Measurements from ENCODE around the gene ZNF488. TPM values are rescaled to one million over a fixed set of nuclear protein-coding genes. Genes with fewer than 3 reads are reported as not detected.

The ZNF488 gene
- total RNA-seq, 1 donor from 2014 or later, result 0.35 TPM

DNA sequence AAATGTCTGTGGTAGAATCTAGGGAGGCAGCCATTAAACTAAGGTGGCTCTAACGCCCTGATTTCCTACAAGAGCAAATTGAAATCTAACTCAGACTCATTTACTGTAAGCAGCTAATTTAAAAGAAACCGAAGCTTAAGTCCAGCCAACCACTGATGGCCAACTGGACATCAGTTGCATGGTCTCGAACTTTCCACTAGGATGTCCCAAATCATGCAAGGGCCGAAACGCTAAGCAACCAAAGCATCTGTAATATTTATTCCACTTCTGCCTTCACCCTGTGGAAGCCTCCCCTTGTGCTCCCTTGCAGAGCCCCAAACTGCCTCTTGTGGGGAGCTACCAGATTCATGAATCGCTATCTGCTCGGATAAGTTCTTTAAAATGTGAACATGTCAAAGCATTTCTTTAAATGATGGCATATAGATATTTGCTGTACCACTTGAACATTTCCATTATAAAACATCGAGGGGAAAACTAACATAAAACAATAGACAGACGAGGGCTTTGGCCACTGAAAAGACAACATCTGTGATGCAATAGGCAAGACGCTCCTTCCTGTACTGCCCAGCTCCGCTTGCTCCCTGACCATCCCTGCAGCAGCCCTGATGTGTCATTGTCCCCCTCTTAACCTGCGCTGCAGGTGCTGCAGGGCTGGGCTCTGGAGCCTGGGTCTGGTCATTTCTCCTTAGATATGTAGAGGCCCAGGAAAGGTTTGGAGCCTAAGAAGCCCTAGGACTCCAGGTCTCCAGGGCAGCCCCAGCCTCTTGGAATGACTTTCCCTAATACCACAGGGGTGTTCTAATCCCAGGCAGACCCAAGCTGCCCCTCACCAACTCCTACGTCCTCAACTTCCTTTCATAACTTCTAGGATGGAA lies 38.9 kb downstream of the ZNF488 start:
- no peak overlapping the region for H3K4me3 Mint-ChIP-seq (ENCODE audit: unreplicated experiment)
- H3K27ac Mint-ChIP-seq (ENCODE audit: unreplicated experiment), result no peak overlapping the region
- no peak for DNase-seq (ENCODE audit: extremely low spot score, unreplicated experiment)
- H3K27me3 Mint-ChIP-seq (ENCODE audit: unreplicated experiment), result peaks cover 43% of the 10 kb centered on the region
- no peaks in the 10 kb centered on the region for H3K9me3 Mint-ChIP-seq (ENCODE audit: unreplicated experiment)
- no peaks in the 10 kb centered on the region for H3K4me1 Mint-ChIP-seq (ENCODE audit: unreplicated experiment)
- H3K36me3 Mint-ChIP-seq (ENCODE audit: unreplicated experiment), result no peaks in the 10 kb centered on the region
- TF ChIP-seq, protein P1, sequence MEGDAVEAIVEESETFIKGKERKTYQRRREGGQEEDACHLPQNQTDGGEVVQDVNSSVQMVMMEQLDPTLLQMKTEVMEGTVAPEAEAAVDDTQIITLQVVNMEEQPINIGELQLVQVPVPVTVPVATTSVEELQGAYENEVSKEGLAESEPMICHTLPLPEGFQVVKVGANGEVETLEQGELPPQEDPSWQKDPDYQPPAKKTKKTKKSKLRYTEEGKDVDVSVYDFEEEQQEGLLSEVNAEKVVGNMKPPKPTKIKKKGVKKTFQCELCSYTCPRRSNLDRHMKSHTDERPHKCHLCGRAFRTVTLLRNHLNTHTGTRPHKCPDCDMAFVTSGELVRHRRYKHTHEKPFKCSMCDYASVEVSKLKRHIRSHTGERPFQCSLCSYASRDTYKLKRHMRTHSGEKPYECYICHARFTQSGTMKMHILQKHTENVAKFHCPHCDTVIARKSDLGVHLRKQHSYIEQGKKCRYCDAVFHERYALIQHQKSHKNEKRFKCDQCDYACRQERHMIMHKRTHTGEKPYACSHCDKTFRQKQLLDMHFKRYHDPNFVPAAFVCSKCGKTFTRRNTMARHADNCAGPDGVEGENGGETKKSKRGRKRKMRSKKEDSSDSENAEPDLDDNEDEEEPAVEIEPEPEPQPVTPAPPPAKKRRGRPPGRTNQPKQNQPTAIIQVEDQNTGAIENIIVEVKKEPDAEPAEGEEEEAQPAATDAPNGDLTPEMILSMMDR (IDR thresholded peaks at IDR 0.05), result no peak

DNA sequence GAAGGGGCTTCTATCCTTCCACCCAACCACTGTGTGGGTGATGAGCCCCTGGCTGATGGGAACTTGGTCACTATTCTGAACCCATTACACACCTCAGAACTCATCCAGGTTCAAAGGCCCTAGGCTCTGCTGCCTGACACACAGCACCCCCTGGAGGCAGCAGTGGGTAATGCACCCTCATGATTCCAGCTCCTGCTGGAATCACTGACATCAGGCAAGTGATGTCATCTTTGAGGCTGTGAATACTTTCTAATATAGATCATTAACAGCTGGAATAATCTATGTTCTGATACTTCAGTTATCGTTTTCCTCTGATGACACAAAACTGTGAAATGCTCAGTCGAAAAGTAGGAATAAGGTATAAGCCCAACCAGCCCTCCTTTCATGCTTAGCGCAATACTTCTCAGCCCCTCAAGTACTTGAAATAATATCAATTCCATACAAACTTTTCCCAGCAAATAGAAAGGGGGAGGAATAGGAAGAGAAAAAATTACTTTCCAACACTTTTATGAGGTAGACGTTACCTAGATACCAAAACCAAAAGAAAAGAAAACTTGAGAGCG lies 43.4 kb downstream of the ZNF488 start:
- Mint-ChIP-seq H3K36me3 (ENCODE audit: unreplicated experiment) (no peaks in the 10 kb centered on the region), H3K27me3 (ENCODE audit: unreplicated experiment) (peaks cover 65% of the 10 kb centered on the region), H3K4me1 (ENCODE audit: unreplicated experiment) (no peaks in the 10 kb centered on the region), H3K27ac (ENCODE audit: unreplicated experiment) (no peak overlapping the region), H3K4me3 (ENCODE audit: unreplicated experiment) (no peak overlapping the region), H3K9me3 (ENCODE audit: unreplicated experiment) (no peaks in the 10 kb centered on the region)
- TF ChIP-seq, protein P1 (IDR thresholded peaks at IDR 0.05), result peak; percentile 94
- no peak for DNase-seq (ENCODE audit: extremely low spot score, unreplicated experiment)

DNA sequence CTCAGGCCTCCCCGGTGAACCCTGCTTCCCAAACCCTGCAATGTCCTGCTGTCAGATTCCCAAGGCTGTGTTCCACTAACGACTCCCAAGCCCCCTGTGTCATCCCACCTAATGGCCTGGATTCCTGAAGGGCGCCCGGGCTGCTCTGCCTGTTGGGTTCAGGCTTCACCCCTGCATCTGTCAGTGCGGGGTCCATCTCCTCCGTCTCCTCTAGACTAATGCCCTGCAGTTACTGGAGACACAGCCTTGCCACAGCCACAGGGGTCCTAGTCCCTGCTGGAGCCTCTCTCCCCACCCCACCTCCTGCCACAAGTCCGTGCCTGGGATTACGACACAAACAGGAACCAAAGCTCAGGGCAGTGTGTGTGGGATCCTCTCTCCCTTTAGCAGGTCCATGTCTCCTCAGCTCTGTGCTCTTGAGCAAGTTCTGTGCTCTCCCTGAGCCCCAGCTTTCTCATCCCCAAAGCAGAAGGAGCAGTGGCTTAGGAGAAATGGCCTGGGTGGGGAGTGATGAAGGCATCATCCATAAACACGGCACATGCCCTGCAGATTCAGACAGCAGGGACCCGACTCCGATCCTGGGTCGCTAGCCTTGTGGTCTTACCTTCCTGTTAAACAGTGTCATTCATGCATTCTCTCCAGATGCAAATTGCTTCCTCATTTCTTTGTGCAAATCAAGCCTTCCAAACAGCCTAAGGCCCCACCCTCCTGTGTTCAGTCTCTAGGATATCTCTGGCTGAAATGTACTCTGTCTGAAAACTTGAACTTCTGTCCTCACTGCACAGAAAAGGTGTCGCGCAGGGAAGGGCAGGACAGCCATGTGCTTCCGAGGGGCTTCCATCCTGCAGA lies 44.1 kb downstream of the ZNF488 start:
- Mint-ChIP-seq H3K27ac (ENCODE audit: unreplicated experiment) (no peak overlapping the region), H3K4me1 (ENCODE audit: unreplicated experiment) (no peaks in the 10 kb centered on the region), H3K27me3 (ENCODE audit: unreplicated experiment) (peaks cover 61% of the 10 kb centered on the region), H3K36me3 (ENCODE audit: unreplicated experiment) (no peaks in the 10 kb centered on the region), H3K4me3 (ENCODE audit: unreplicated experiment) (no peak overlapping the region), H3K9me3 (ENCODE audit: unreplicated experiment) (no peaks in the 10 kb centered on the region)
- no peak for DNase-seq (ENCODE audit: extremely low spot score, unreplicated experiment)
- TF ChIP-seq, protein P1 (IDR thresholded peaks at IDR 0.05), result no peak

DNA sequence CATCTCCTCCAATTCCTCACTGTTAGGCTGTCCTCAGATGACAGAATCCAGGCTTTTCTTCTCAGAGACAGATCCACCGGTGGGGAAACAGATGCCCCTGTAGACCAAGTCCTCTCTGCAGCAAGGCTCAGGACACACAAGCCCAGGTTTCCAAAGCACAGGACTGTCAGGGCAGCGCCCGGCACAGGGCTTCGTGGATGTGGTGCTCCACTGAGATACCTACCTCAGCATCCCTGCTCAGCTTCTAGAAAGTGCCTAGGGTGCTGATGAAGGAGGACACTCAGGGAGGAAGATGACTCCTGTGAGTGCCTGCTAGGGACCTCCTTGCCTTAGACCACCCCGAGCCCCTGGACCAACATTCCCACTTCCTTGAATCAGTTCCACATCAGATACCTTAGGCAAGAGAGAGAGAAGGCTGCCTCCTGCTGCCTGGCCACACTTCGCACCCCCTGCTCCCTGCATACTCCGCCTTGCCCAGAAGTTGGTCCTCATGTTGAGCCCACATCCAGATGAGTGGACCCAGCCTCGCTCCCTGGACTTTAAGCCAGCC lies 44.8 kb downstream of the ZNF488 start:
- no peak for DNase-seq (ENCODE audit: extremely low spot score, unreplicated experiment)
- no peak overlapping the region for H3K4me3 Mint-ChIP-seq (ENCODE audit: unreplicated experiment)

More for the DNA sequence above, 44.8 kb downstream of the ZNF488 start:
- no peak overlapping the region for H3K27ac Mint-ChIP-seq (ENCODE audit: unreplicated experiment)
- TF ChIP-seq, protein P1 (IDR thresholded peaks at IDR 0.05), result no peak
- no peaks in the 10 kb centered on the region for H3K36me3 Mint-ChIP-seq (ENCODE audit: unreplicated experiment)
- no peaks in the 10 kb centered on the region for H3K9me3 Mint-ChIP-seq (ENCODE audit: unreplicated experiment)
- peaks cover 62% of the 10 kb centered on the region for H3K27me3 Mint-ChIP-seq (ENCODE audit: unreplicated experiment)
- H3K4me1 Mint-ChIP-seq (ENCODE audit: unreplicated experiment), result no peaks in the 10 kb centered on the region
